Purkinje cell (primary cell): ENCODE data around the gene ELAVL1. TPM values are rescaled to one million over a fixed set of nuclear protein-coding genes. Genes with fewer than 3 reads are reported as not detected.

Experiments
- polyA plus RNA-seq: library from polyadenylated mRNA; unstranded; fragments of >200 nt; fragmentation: Nextera tagmentation; gene quantifications from 2 replicates; pipeline ENCODE4 v1.2.1, GENCODE V29; 2014

ELAVL1 gene
- polyA plus RNA-seq, result 6.6 and 8.6 TPM in 2 replicates

GRCh38 chr19:8005534-8006256 lies at the start of gene ELAVL1:
TSS of gene ELAVL1 (minus strand) at chr19:8005641. CDS start at chr19:7991815, 13,826 bp downstream.

GRCh38 chr19:8052464-8052859 lies 47.0 kb upstream of the ELAVL1 start, which contains the start of gene CCL25:
TSS of gene CCL25 (plus strand) at chr19:8052760. CDS start at chr19:8053050, 290 bp downstream.

GRCh38 chr19:7943444-7944176 lies 61.8 kb downstream of the ELAVL1 start, which contains the start of gene TIMM44:
TSS of gene TIMM44 (minus strand) at chr19:7943666. CDS start at chr19:7943651, 15 bp downstream.

GRCh38 chr19:7926021-7926726 lies 79.3 kb downstream of the ELAVL1 start, which contains the start of gene CTXN1:
TSS of gene CTXN1 (minus strand) at chr19:7926135. CDS start at chr19:7925538, 597 bp downstream.

GRCh38 chr19:7919610-7920518 lies 85.6 kb downstream of the ELAVL1 start, which contains the start of gene SNAPC2:
TSS of gene SNAPC2 (plus strand) at chr19:7920338. CDS start at chr19:7920367, 29 bp downstream.

GRCh38 chr19:7914598-7915045 lies 90.8 kb downstream of the ELAVL1 start, which contains the start of gene TGFBR3L:
TSS of gene TGFBR3L (plus strand) at chr19:7914830.

Other genes starting within 250 kb of the ELAVL1 start
- 0.44 TPM in 1 of 2 replicates, not detected in the other for gene CLEC4M, start 242.4 kb downstream of the ELAVL1 start, polyA plus RNA-seq
- gene EVI5L, start 175.4 kb downstream of the ELAVL1 start, polyA plus RNA-seq, result 0.59 and 1.0 TPM in 2 replicates
- gene PRR36, start 131.3 kb downstream of the ELAVL1 start, polyA plus RNA-seq, result 0.87 and 1.3 TPM in 2 replicates
- gene LRRC8E, start 117.1 kb downstream of the ELAVL1 start, polyA plus RNA-seq, result not detected in 2 replicates
- 0.34 and 0.47 TPM in 2 replicates for gene MAP2K7, start 101.8 kb downstream of the ELAVL1 start, polyA plus RNA-seq
- gene TGFBR3L, start 90.8 kb downstream of the ELAVL1 start, polyA plus RNA-seq, result 0.97 and 4.5 TPM in 2 replicates
- 2.1 and 3.0 TPM in 2 replicates for gene SNAPC2, start 85.3 kb downstream of the ELAVL1 start, polyA plus RNA-seq
- 2.1 TPM in 1 of 2 replicates, not detected in the other for gene CTXN1, start 79.5 kb downstream of the ELAVL1 start, polyA plus RNA-seq
- 8.8 and 13.7 TPM in 2 replicates for gene TIMM44, start 62.0 kb downstream of the ELAVL1 start, polyA plus RNA-seq
- not detected in 2 replicates for gene CCL25, start 47.1 kb upstream of the ELAVL1 start, polyA plus RNA-seq
- gene FBN3, start 144.0 kb upstream of the ELAVL1 start, polyA plus RNA-seq, result not detected in 2 replicates
- 1.3 and 3.1 TPM in 2 replicates for gene CERS4, start 203.7 kb upstream of the ELAVL1 start, polyA plus RNA-seq